HCT116 (cell line): ENCODE measurements around the gene METTL27. TPM values are rescaled to one million over a fixed set of nuclear protein-coding genes. Genes with fewer than 3 reads are reported as not detected.
A peak's percentile ranks its signal among the peaks of the same experiment; 100 is the strongest.

Experiments used
- ATAC-seq: fragments of 200-7000 bp; cut with Tn5 transposase; 2 replicates; pipeline ENCODE4 v1.9.1; 2020; ENCODE audit warnings: mild to moderate bottlenecking, moderate library complexity
- BruUV-seq: library from RNA; stranded (reverse); fragments of 400-500 nt; replicated peaks from 2 replicates; lab custom pipeline; 2021; lab: Mats Ljungman, UMichigan
- CTCF ChIA-PET: fragments of 300-600 bp; sonication (Branson Sonifier 250); formaldehyde crosslinking; loops from one replicate; lab custom pipeline; 2021; ENCODE audit warnings: antibody characterized with exemption; lab: Charles Lee
- POLR2A ChIA-PET: fragments of 300-600, 350-600 bp; sonication (Branson Sonifier 250); formaldehyde crosslinking; loops from one replicate; lab custom pipeline; 2021; ENCODE audit warnings: antibody characterized with exemption; lab: Charles Lee
- RAD21 ChIA-PET, 2 experiments: fragments of 300-600 bp; sonication (Branson Sonifier 250); formaldehyde crosslinking; loops; one replicate each; lab custom pipeline; 2023; ENCODE audit warnings: low total read pairs in 2 of 2; ENCODE audit not compliant: uncharacterized antibody in 2 of 2, unreplicated experiment in 2 of 2, low non-redundant PET in 1 of 2; lab: Charles Lee
- DNase-seq: peaks from one replicate; pipeline ENCODE4 v3.0.0-alpha.2; 2010; ENCODE audit warnings: low read depth, low spot score
- H2AFZ ChIP-seq: fragments of 200-600 bp; shearing (Covaris generic), sonication (generic); 2 replicates; pipeline ENCODE4 v1.6.1; 2017; ENCODE audit warnings: low read depth, mixed run types, mixed read lengths, antibody characterized with exemption, low read length; ENCODE audit not compliant: poor library complexity, severe bottlenecking
- H3K27ac ChIP-seq: 2 replicates; pipeline ENCODE4 v1.5.1; 2012; ENCODE audit warnings: low read depth, low read length
- H3K27me3 ChIP-seq: fragments of 200-600 bp; sonication (generic); 2 replicates; pipeline ENCODE4 v1.6.1; 2016; ENCODE audit warnings: mixed run types, low read length, mixed read lengths; ENCODE audit not compliant: insufficient read depth
- H3K36me3 ChIP-seq, 2 experiments: fragments of 200-500 bp in 1 of 2; fragments of 200-600 bp in 1 of 2; sonication (Bioruptor generic) in 1 of 2; sonication (generic) in 1 of 2; 2 replicates each; pipeline versions ENCODE4 v1.5.1 to v1.6.1; 2014 to 2016; ENCODE audit warnings: low read length in 2 of 2, inconsistent platforms in 1 of 2, mixed read lengths in 1 of 2, mixed run types in 1 of 2; ENCODE audit not compliant: insufficient read depth in 2 of 2, control insufficient read depth in 1 of 2
- H3K4me1 ChIP-seq, 2 experiments: fragments of 200-600 bp in 1 of 2; sonication (generic) in 1 of 2; 2 replicates each; pipeline versions ENCODE4 v1.5.1 to v1.6.1; 2012 to 2017; ENCODE audit warnings: low read length in 2 of 2, inconsistent platforms in 1 of 2, mild to moderate bottlenecking in 1 of 2, mixed read lengths in 1 of 2, mixed run types in 1 of 2, moderate library complexity in 1 of 2; ENCODE audit not compliant: insufficient read depth in 2 of 2, control insufficient read depth in 1 of 2
- H3K4me2 ChIP-seq: fragments of 200-600 bp; sonication (generic); 2 replicates; pipeline ENCODE4 v1.6.1; 2017; ENCODE audit warnings: mixed run types, low read length, mixed read lengths
- H3K4me3 ChIP-seq, 2 experiments: fragments of 200-600 bp in 1 of 2; sonication (generic) in 1 of 2; replicated peaks in 1 of 2; 2 replicates each; pipeline ENCODE4 v1.5.1; 2011 to 2016; ENCODE audit warnings: low read length in 2 of 2, control low read depth in 1 of 2, low read depth in 1 of 2, mild to moderate bottlenecking in 1 of 2, mixed read lengths in 1 of 2, mixed run types in 1 of 2
- H3K79me2 ChIP-seq: fragments of 200-600 bp; sonication (generic); 2 replicates; pipeline ENCODE4 v1.6.1; 2017; ENCODE audit warnings: mild to moderate bottlenecking, mixed run types, low read length, moderate library complexity, mixed read lengths; ENCODE audit not compliant: insufficient read depth
- H3K9ac ChIP-seq: fragments of 200-600 bp; sonication (generic); 2 replicates; pipeline ENCODE4 v1.6.1; 2016; ENCODE audit warnings: low read length, mixed read lengths
- H3K9me2 ChIP-seq: fragments of 200-600 bp; sonication (generic), shearing (Covaris generic); 2 replicates; pipeline ENCODE4 v1.6.1; 2017; ENCODE audit warnings: mixed run types, mild to moderate bottlenecking, moderate library complexity; ENCODE audit not compliant: insufficient read depth
- H3K9me3 ChIP-seq, 2 experiments: fragments of 200-500 bp in 1 of 2; fragments of 200-600 bp in 1 of 2; sonication (Bioruptor generic) in 1 of 2; sonication (generic) in 1 of 2; 2 replicates each; pipeline ENCODE4 v1.6.1; 2014 to 2017; ENCODE audit warnings: low read length in 2 of 2, mixed read lengths in 2 of 2, inconsistent platforms in 1 of 2, low read depth in 1 of 2, mild to moderate bottlenecking in 1 of 2, mixed run types in 1 of 2, moderate library complexity in 1 of 2; ENCODE audit not compliant: control insufficient read depth in 1 of 2, insufficient read depth in 1 of 2
- H4K20me1 ChIP-seq: fragments of 200-600 bp; sonication (generic), shearing (Covaris generic); 2 replicates; pipeline ENCODE4 v1.6.1; 2017; ENCODE audit warnings: mixed run types, mild to moderate bottlenecking, moderate library complexity; ENCODE audit not compliant: insufficient read depth
- ATF3 ChIP-seq: IDR thresholded peaks from 2 replicates; pipeline ENCODE4 v1.6.1; 2012
- CEBPB ChIP-seq: IDR thresholded peaks from 2 replicates; pipeline ENCODE4 v1.6.1; 2012; ENCODE audit warnings: low read depth
- POLR2AphosphoS5 ChIP-seq: IDR thresholded peaks from 2 replicates; pipeline ENCODE4 v1.6.1; 2011; ENCODE audit warnings: mild to moderate bottlenecking, low read depth, low read length, moderate library complexity
- ZBTB33 ChIP-seq: IDR thresholded peaks from 2 replicates; pipeline ENCODE4 v1.6.1; 2011; ENCODE audit warnings: mild to moderate bottlenecking, low read length, moderate library complexity; ENCODE audit not compliant: insufficient replicate concordance; ENCODE audit errors: extremely low read depth
- intact Hi-C: fragments of 100-400 bp; cut with micrococcal nuclease; formaldehyde crosslinking; loops from 2 replicates; pipeline ENCODE4 v1.10.0; 2022
- total RNA-seq: library from RNA; stranded (reverse); gene quantifications from one replicate; pipeline ENCODE4 v1.2.1, GENCODE V29; 2021; ENCODE audit not compliant: unreplicated experiment

The METTL27 gene
- total RNA-seq, 1 experiment from 2014 or later, result 30.4 TPM

- TF ChIP-seq ZBTB33, result no peak
Observed at GRCh38 chr7:73809467-73809951, 32.8 kb downstream of the METTL27 start (continued).

- H3K4me2 ChIP-seq, result peak overlapping the region; percentile 85; the same call in 1 of the 2 replicates
- H3K27me3 ChIP-seq, result no peaks in the 10 kb centered on the region
- no peak for DNase-seq
- no peaks in the 10 kb centered on the region for H3K9me3 ChIP-seq
- no peak for ATAC-seq
- no peak overlapping the region for H3K9ac ChIP-seq
- H3K27ac ChIP-seq, result no peak overlapping the region
- H3K36me3 ChIP-seq, result no peaks in the 10 kb centered on the region
- H4K20me1 ChIP-seq, result no peaks in the 10 kb centered on the region
- POLR2A ChIA-PET, result interaction anchor here (1.4 kb wide), 1 partner anchor 62 kb away, joined by 3 read pairs; no protein-coding TSS in a partner anchor
- CTCF ChIA-PET, result interaction anchor here (0.7 kb wide), 1 partner anchor 13 kb away, joined by 3 read pairs; no protein-coding TSS in a partner anchor
- H3K9me2 ChIP-seq, result no peaks in the 10 kb centered on the region
- no peak overlapping the region for H3K4me3 ChIP-seq
- no peak overlapping the region for H2AFZ ChIP-seq
- TF ChIP-seq POLR2AphosphoS5 (no peak), CEBPB (no peak), ATF3 (no peak)
- BruUV-seq, result no TSS peak
- intact Hi-C loops, result no loop called here
- RAD21 ChIA-PET, result no interaction called here
- peaks cover 39 to 60% of the 10 kb centered on the region in 2 experiments for H3K4me1 ChIP-seq
- H3K79me2 ChIP-seq, result peaks cover 18% of the 10 kb centered on the region
Observed at GRCh38 chr7:73802459-73802858, 39.9 kb downstream of the METTL27 start.
